Gastroesophageal sphincter (tissue), 3 donors: Measurements from ENCODE around the gene TMEM11.

ENCODE experiments used
- POLR2AphosphoS5 ChIP-seq: sonication (generic); formaldehyde crosslinking; IDR thresholded peaks from one replicate; pipeline ENCODE4 v1.6.1; 2017; ENCODE audit warnings: antibody characterized with exemption
- TF ChIP-seq, protein P1 (sequence below), 4 experiments: fragments of 200-600 bp in 2 of 4; fragments of 450-650 bp in 2 of 4; sonication (generic) in 1 of 4; IDR thresholded peaks; one replicate each; pipeline ENCODE4 v1.5.1; 2017 to 2019; ENCODE audit warnings: antibody characterized with exemption in 4 of 4, mild to moderate bottlenecking in 2 of 4, moderate library complexity in 2 of 4

DNA sequence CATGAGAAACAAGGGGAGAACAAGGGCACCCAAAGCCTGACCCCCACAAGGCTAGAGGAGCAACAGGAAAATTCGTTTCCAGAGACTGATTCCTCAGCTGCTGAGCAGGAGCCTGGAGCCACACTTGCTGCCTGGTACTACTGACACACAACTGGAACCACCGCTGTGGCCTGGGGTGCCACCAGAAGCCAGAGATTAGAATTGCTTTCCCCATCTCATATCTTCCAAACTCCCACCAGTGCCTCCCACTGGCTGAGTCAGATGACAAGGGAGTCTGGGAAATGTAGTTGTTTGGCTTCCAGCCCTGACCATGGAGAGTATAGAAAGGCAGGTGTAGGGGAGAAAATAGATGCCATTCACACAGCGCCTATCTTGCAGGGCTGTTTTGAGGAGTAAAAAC is 4.1 kb upstream of the TMEM11 start:
- TF ChIP-seq, protein P1, sequence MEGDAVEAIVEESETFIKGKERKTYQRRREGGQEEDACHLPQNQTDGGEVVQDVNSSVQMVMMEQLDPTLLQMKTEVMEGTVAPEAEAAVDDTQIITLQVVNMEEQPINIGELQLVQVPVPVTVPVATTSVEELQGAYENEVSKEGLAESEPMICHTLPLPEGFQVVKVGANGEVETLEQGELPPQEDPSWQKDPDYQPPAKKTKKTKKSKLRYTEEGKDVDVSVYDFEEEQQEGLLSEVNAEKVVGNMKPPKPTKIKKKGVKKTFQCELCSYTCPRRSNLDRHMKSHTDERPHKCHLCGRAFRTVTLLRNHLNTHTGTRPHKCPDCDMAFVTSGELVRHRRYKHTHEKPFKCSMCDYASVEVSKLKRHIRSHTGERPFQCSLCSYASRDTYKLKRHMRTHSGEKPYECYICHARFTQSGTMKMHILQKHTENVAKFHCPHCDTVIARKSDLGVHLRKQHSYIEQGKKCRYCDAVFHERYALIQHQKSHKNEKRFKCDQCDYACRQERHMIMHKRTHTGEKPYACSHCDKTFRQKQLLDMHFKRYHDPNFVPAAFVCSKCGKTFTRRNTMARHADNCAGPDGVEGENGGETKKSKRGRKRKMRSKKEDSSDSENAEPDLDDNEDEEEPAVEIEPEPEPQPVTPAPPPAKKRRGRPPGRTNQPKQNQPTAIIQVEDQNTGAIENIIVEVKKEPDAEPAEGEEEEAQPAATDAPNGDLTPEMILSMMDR (IDR thresholded peaks at IDR 0.05), result no peak
- no peak for TF ChIP-seq POLR2AphosphoS5
